ENCODE measurements around the gene DHRS7C. TPM values are rescaled to one million over a fixed set of nuclear protein-coding genes. Genes with fewer than 3 reads are reported as not detected.

Gene DHRS7C
- total RNA-seq, 4 donors from 2014 or later = not detected

DNA sequence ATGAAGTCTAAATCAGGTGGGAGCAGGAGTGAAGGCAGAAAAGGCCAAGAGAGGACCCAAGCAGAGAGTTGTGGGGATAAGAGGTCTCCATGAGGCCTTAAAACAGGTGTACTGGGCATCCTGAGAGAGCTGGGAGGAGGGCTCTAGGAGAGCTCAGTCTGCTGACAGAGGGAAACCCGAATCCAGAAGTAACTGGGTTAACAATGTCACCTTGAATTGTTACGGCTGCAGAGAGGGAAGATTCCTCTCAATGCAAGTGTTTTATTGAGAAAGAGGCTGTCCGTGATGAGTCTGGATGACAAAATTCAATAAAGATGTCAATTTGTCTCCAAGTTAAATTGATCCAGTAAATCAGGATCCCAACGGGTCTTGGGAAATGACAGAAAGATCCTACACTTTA is 8.3 kb downstream of the DHRS7C start:
- WGBS, 2 donors = 70 to 77% methylated on average over 4 of the region's 4 CpGs
- Histone ChIP-seq H3K27ac (no peak overlapping the region), H3K36me3 (no peaks in the 10 kb centered on the region), H3K4me3 (replicated peaks in 1 of 3) (no peak overlapping the region), H3K9me3 (no peaks in the 10 kb centered on the region), H3K4me1 (no peaks in the 10 kb centered on the region), H3K27me3 (no peaks in the 10 kb centered on the region)
- intact Hi-C loops (cut with DNase I) = no loop called here
- no peak for DNase-seq
- TF ChIP-seq CTCF (IDR thresholded peaks at IDR 0.05) (no peak), POLR2A (IDR thresholded peaks at IDR 0.05) (no peak)

- no peak for TF ChIP-seq POLR2A (IDR thresholded peaks at IDR 0.05)
- TF ChIP-seq CTCF (IDR thresholded peaks at IDR 0.05) = no peak
- no peak overlapping the region for H3K4me3 ChIP-seq (replicated peaks in 1 of 3)
- H3K9me3 ChIP-seq = no peaks in the 10 kb centered on the region
- no peak overlapping the region for H3K27ac ChIP-seq
- H3K27me3 ChIP-seq = no peaks in the 10 kb centered on the region
- DNase-seq = no peak
- no peaks in the 10 kb centered on the region for H3K4me1 ChIP-seq
- intact Hi-C loops (cut with DNase I) = no loop called here
- 89 to 90% methylated on average over 3 of the region's 3 CpGs for WGBS, 2 donors
- no peaks in the 10 kb centered on the region for H3K36me3 ChIP-seq
These were observed 10.8 kb downstream of the DHRS7C start for GRCh38 chr17:9780552-9780951.

DNA sequence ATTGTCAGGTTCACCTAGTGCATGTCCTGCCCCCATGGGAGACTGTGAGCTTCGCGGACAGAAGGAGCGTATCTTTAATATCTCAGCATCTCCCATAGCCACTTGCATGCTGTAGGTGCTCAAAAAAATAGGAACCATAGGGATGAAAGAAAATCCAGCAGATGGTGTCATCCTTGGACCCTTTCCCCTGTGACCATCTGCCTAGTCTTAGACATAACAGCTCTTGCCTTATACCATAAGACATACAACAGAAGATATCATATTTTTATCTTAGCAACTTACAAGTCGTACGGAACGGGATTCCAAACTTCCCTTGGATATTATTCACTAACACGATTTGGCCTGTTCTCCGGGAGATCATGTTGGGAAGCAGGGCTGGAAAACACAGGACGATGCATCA is 14.5 kb downstream of the DHRS7C start:
- 89 to 92% methylated on average over 9 of the region's 9 CpGs for WGBS, 2 donors

GRCh38 chr17:9772658-9773057 is 18.7 kb downstream of the DHRS7C start:
- H3K36me3 ChIP-seq = no peaks in the 10 kb centered on the region
- no peaks in the 10 kb centered on the region for H3K9me3 ChIP-seq
- 79 to 84% methylated on average over 19 of the region's 19 CpGs for WGBS, 2 donors
- no peaks in the 10 kb centered on the region for H3K4me1 ChIP-seq
- TF ChIP-seq POLR2A (IDR thresholded peaks at IDR 0.05) (no peak), CTCF (IDR thresholded peaks at IDR 0.05) (no peak)
- H3K27me3 ChIP-seq = no peaks in the 10 kb centered on the region
- no peak for DNase-seq
- no peak overlapping the region for H3K4me3 ChIP-seq (replicated peaks in 1 of 3)
- H3K27ac ChIP-seq = no peak overlapping the region
- intact Hi-C loops (cut with DNase I) = no loop called here

More for the DNA sequence above, 14.5 kb downstream of the DHRS7C start:
- intact Hi-C loops (cut with DNase I) = no loop called here
- Histone ChIP-seq H3K4me1 (no peaks in the 10 kb centered on the region), H3K27me3 (no peaks in the 10 kb centered on the region), H3K4me3 (replicated peaks in 1 of 3) (no peak overlapping the region), H3K9me3 (no peaks in the 10 kb centered on the region), H3K27ac (no peak overlapping the region), H3K36me3 (no peaks in the 10 kb centered on the region)
- DNase-seq = no peak
- TF ChIP-seq CTCF (IDR thresholded peaks at IDR 0.05) (no peak), POLR2A (IDR thresholded peaks at IDR 0.05) (no peak)

DNA sequence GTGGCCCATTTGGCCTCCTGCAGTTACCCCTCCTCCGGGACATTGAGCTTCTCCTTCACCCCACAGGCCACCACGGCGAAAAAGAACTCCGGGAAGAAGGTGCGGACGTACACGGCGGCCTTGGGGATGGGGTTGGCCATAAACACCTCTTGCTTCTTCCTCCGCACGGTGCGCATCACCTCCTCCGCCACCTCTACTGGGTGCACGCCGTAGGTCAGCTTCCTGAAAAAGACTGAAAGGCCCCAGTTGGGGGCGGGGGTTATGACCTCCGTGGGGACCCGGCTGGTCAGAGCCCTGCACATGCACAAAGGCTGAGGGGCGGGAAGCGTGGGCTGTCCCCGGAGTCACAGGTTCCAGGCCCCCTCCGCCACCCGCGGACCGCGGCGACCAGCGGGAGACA is 19.9 kb downstream of the DHRS7C start:
- Histone ChIP-seq H3K4me3 (replicated peaks in 1 of 3) (no peak overlapping the region), H3K27me3 (no peaks in the 10 kb centered on the region), H3K9me3 (no peaks in the 10 kb centered on the region), H3K4me1 (no peaks in the 10 kb centered on the region), H3K27ac (no peak overlapping the region), H3K36me3 (no peaks in the 10 kb centered on the region)
- TF ChIP-seq CTCF (IDR thresholded peaks at IDR 0.05) (no peak), POLR2A (IDR thresholded peaks at IDR 0.05) (no peak)
- intact Hi-C loops (cut with DNase I) = no loop called here
- DNase-seq = no peak
- 93 to 94% methylated on average over 27 of the region's 27 CpGs for WGBS, 2 donors

Measured in thyroid gland (tissue), 4 donors.